Astrocyte of the cerebellum (primary cell): ENCODE results near the gene GTF3C6.
"Not testable (repeated sequence)": the region's sequence is repeated elsewhere in the genome, so short reads cannot be mapped to it uniquely, and the experiment has no call there.

Experiments
- DNase-seq: peaks from one replicate; pipeline ENCODE4 v3.0.0-alpha.2; 2011; ENCODE audit warnings: low read depth
- H3K4me3 ChIP-seq: 2 replicates; pipeline ENCODE4 v1.5.1; 2011; ENCODE audit warnings: mild to moderate bottlenecking, low read depth, low read length, moderate library complexity
- in situ Hi-C: cut with HindIII; loops from 2 replicates; pipeline ENCODE4 v1.10.0; 2017; ENCODE audit warnings: low sequenced_read_pairs
- TF ChIP-seq, protein P1 (sequence below): IDR thresholded peaks from 2 replicates; pipeline ENCODE4 v1.5.1; 2012; ENCODE audit warnings: low read length, low read depth, moderate library complexity, mild to moderate bottlenecking; ENCODE audit errors: missing control alignments

The GTF3C6 gene

DNA sequence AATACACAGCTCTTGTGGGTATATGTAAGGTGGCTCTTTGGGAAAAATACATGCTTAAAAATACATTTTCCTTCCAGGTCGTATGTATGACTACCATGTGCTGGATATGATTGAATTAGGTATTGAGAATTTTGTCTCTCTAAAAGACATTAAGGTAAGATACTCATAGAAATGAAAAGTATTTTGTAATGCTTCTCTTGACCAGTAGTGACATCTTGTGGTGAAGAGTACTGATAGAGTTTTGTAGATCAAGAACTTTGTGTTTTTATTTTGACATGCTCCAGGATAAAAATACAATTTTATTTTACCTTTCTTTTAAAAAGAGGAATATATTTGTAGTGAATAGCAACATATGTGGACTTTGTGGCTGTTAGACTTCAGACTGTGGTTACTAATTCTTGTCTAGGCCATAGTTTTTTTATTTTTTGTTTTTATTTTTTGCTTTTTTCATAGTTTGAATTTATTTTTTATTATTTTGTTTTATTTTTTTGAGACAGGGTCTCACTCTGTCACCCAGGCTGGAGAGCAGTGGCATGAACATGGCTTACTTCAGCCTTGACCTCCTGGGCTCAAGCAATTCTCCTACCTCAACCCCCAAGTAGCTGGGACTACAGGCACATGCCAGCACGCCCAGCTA is 41.2 kb downstream of the GTF3C6 start:
- TF ChIP-seq, protein P1, sequence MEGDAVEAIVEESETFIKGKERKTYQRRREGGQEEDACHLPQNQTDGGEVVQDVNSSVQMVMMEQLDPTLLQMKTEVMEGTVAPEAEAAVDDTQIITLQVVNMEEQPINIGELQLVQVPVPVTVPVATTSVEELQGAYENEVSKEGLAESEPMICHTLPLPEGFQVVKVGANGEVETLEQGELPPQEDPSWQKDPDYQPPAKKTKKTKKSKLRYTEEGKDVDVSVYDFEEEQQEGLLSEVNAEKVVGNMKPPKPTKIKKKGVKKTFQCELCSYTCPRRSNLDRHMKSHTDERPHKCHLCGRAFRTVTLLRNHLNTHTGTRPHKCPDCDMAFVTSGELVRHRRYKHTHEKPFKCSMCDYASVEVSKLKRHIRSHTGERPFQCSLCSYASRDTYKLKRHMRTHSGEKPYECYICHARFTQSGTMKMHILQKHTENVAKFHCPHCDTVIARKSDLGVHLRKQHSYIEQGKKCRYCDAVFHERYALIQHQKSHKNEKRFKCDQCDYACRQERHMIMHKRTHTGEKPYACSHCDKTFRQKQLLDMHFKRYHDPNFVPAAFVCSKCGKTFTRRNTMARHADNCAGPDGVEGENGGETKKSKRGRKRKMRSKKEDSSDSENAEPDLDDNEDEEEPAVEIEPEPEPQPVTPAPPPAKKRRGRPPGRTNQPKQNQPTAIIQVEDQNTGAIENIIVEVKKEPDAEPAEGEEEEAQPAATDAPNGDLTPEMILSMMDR: peak; percentile 13
- in situ Hi-C loops: no loop called here
- H3K4me3 ChIP-seq: no peak overlapping the region
- DNase-seq: no peak

DNA sequence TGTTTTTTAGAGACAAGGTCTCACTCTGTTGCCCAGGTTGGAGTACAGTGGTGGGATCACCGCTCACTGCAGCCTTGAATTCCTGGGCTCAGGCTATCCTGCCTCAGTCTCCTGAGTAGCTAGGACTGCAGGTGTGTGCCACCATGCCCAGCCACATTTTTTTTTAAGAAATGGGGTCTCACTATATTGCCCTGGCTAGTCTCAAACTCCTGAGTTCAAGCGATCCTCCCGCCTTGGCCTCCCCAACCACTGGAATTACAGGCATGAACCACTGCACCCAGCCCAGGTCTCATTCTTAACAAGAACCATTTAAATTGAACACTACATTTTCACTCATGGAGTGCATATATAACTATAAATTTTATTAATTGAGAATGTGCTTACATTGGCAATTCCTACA is 43.8 kb downstream of the GTF3C6 start:
- TF ChIP-seq, protein P1: no peak
- no peak for DNase-seq
- in situ Hi-C loops: no loop called here
- H3K4me3 ChIP-seq: no peak overlapping the region

DNA sequence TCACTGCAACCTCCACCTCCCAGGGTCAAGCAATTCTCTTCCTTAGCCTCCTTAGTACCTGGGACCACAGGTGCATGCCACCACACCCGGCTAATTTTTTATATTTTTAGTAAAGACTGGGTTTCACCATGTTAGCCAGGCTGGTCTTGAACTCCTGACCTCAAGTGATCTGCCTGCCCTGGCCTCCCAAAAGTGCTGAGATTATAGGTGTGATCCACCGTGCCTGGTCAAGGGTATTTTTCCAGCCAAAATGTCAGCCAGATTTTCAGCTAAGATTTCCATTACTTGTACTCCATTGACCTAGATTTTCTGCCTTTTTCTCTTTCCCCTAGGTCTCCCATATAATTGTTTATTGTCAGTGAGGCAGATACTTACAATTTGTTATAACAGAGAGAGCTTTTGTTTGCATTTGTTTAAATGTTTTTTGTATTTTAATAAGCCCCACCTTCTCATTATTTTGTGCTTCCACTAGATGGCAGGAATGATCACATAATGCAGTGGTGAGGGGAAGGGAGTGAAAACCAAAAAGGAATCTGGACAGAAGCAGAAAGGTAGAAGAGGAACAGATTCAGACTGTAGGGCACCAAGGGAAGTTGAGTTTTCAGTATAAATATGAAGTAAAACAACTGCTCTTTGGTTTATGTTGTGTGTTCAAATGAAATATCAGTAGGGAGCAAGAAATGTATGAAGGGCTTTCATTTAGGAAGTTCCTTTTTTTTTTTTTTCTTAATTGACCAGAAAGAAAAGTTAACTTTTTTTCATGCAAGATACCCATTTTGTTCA is 53.0 kb downstream of the GTF3C6 start:
- TF ChIP-seq, protein P1: peak; percentile 59
- no peak overlapping the region for H3K4me3 ChIP-seq
- peak; percentile 28 for DNase-seq
- in situ Hi-C loops: no loop called here

DNA sequence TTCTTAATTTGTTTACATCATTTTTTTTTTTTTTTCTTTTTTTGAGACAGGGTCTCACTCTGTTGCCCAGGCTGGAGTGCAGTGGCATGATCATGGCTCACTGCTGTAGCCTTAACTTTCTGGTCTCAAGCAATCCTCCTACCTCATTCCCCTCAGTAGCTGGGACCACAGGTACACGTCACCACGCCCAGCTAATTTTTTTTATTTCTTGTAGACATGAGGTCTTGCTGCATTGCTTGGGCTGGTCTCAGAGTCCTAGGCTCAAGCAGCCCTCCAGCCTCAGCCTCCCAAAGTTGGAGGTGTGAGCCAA is 53.6 kb downstream of the GTF3C6 start:
- TF ChIP-seq, protein P1: no peak
- no peak for DNase-seq
- no peak overlapping the region for H3K4me3 ChIP-seq
- in situ Hi-C loops: no loop called here

DNA sequence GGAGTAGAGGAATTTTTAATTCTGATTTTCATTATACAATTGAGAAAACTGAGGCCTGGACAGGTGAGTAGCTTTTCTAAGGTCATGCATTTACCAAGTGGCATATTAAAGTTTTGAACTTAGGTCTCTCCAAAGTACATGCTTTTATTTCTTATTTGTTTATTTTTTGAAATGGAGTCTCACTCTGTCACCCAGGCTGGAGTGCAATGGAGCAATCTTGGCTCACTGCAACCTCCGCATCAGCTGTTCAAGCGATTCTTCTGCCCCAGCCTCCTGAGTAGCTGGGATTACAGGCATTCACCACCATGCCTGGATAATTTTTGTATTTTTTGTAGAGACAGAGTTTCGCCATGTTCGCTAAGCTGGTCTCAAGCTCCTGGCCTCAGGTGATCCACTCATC is 54.0 kb downstream of the GTF3C6 start:
- H3K4me3 ChIP-seq, in situ Hi-C loops, DNase-seq: not testable (repeated sequence)

DNA sequence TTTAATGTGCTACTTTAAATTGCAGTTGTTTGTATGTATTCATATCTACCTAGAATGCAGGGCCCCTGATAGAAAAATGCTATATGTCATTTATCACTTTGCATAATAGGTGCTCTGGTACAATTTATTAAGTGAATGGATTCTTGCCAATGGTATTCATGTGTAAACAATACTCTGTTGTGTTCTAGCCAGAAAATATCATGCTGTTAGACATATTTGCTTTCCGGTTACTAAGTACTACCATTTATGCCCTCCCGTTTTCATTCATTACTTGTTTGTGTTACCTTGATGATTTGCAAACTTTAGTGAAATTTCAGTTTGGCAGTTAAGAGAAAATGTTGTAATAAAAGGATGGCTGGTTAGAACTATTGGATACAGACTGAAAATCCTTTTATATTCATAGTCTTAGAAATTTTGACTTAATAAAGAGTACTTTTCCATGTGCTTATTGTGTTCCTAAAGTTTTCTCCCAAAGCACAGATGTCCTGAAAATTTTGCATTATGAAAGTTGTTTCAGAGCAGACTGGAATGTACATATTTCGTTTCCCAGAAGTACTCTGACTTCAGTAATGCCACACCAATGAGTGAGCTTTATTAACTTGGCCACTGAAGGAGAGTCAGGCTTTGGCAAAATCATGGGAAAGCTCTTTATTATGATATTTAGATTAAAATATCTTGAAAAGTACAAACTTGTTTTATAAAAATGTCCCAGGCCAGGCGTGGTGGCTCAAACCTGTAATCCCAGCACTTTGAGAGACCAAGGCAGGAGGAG is 54.8 kb downstream of the GTF3C6 start:
- in situ Hi-C loops: no loop called here
- TF ChIP-seq, protein P1: no peak
- peak; percentile 13 for DNase-seq
- H3K4me3 ChIP-seq: no peak overlapping the region
